ENCODE data around the gene SWAP70. TPM values are rescaled to one million over a fixed set of nuclear protein-coding genes. Genes with fewer than 3 reads are reported as not detected.

The SWAP70 gene
- total and polyA plus RNA-seq, 10 of the 15 experiments (the other 5 are each of a cell fraction or from before 2014, with no cell fraction given): 20.6 to 62.4 (median 41.7) TPM

- FAIRE-seq: no peak
- Histone ChIP-seq H3K4me2 (ENCODE audit: control insufficient read depth, insufficient read depth) (no peak overlapping the region), H3K9ac (ENCODE audit: control insufficient read depth, insufficient read depth, low read length) (no peak overlapping the region), H4K20me1 (ENCODE audit: control insufficient read depth, insufficient read depth) (no peaks in the 10 kb centered on the region), H3K79me2 (ENCODE audit: control insufficient read depth, insufficient read depth, low read length) (no peaks in the 10 kb centered on the region), H3K4me1 (ENCODE audit: control insufficient read depth, insufficient read depth, low read length) (no peaks in the 10 kb centered on the region), H3K9me3 (replicated peaks; ENCODE audit: control insufficient read depth, insufficient read depth, low read length) (no peaks in the 10 kb centered on the region; the same call in 2 of the 3 replicates), H2AFZ (ENCODE audit: control insufficient read depth, low read depth, low read length) (no peak overlapping the region), H3K36me3 (ENCODE audit: control insufficient read depth in 2 of 2, insufficient read depth in 2 of 2, low read length in 1 of 2) (no peaks in the 10 kb centered on the region), H3K27ac (ENCODE audit: control insufficient read depth, insufficient read depth) (no peak overlapping the region), H3K4me3 (no peak overlapping the region), H3K27me3 (replicated peaks in 1 of 2; ENCODE audit: control insufficient read depth in 2 of 2, insufficient read depth in 2 of 2, low read length in 1 of 2) (no peaks in the 10 kb centered on the region)
- CTCF ChIA-PET: interaction anchor here (1.6 kb wide), 1 partner anchor 11 kb away, joined by 5 read pairs; no protein-coding TSS in a partner anchor
- RAD21 ChIA-PET (ENCODE audit: unreplicated experiment): no interaction called here
- TF ChIP-seq PML (IDR thresholded peaks at IDR 0.05; ENCODE audit: low read length): no peak
- TF ChIP-seq ZZZ3 (IDR thresholded peaks at IDR 0.05; ENCODE audit: control insufficient read depth, insufficient read length, low read depth): no peak
- TF ChIP-seq DPF2 (IDR thresholded peaks at IDR 0.05): no peak
- no peak for TF ChIP-seq EED (IDR thresholded peaks at IDR 0.05; ENCODE audit: low read depth)
- TF ChIP-seq, protein P1, sequence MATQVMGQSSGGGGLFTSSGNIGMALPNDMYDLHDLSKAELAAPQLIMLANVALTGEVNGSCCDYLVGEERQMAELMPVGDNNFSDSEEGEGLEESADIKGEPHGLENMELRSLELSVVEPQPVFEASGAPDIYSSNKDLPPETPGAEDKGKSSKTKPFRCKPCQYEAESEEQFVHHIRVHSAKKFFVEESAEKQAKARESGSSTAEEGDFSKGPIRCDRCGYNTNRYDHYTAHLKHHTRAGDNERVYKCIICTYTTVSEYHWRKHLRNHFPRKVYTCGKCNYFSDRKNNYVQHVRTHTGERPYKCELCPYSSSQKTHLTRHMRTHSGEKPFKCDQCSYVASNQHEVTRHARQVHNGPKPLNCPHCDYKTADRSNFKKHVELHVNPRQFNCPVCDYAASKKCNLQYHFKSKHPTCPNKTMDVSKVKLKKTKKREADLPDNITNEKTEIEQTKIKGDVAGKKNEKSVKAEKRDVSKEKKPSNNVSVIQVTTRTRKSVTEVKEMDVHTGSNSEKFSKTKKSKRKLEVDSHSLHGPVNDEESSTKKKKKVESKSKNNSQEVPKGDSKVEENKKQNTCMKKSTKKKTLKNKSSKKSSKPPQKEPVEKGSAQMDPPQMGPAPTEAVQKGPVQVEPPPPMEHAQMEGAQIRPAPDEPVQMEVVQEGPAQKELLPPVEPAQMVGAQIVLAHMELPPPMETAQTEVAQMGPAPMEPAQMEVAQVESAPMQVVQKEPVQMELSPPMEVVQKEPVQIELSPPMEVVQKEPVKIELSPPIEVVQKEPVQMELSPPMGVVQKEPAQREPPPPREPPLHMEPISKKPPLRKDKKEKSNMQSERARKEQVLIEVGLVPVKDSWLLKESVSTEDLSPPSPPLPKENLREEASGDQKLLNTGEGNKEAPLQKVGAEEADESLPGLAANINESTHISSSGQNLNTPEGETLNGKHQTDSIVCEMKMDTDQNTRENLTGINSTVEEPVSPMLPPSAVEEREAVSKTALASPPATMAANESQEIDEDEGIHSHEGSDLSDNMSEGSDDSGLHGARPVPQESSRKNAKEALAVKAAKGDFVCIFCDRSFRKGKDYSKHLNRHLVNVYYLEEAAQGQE (IDR thresholded peaks at IDR 0.05; ENCODE audit: low read depth, low read length): no peak
- TF ChIP-seq NR2F1 (conservative IDR thresholded peaks at IDR 0.05): no peak
- TF ChIP-seq ELK1 (IDR thresholded peaks at IDR 0.05; ENCODE audit: low read depth, low read length): no peak
- TF ChIP-seq STAT3 (IDR thresholded peaks at IDR 0.05; ENCODE audit: low read depth, low read length): no peak
- no peak for TF ChIP-seq RELA (IDR thresholded peaks at IDR 0.05; ENCODE audit: borderline replicate concordance, partially characterized antibody)
- no peak for TF ChIP-seq PBX3 (IDR thresholded peaks at IDR 0.05; ENCODE audit: insufficient replicate concordance, low read depth, low read length)
- no peak for TF ChIP-seq MLLT1 (IDR thresholded peaks at IDR 0.05)
- intact Hi-C loops (cut with micrococcal nuclease; ENCODE audit: unreplicated experiment) (no loop called here), in situ Hi-C loops (cut with MboI) (no loop called here)
- ATAC-seq: no peak
- POLR2A ChIA-PET: no interaction called here
- DNase-seq (ENCODE audit: low read depth, low spot score): no peak
- no TSS peak for BruUV-seq (replicated peaks)
- 68% methylated on average over 3 of the region's 3 CpGs for WGBS (ENCODE audit: insufficient coverage, insufficient replicate concordance, low lambda C conversion rate, missing lambda C conversion rate)
- SMC1A ChIA-PET (ENCODE audit: uncharacterized antibody, unreplicated experiment): interaction anchor here (1.0 kb wide), 1 partner anchor 10 kb away, joined by 3 read pairs; no protein-coding TSS in a partner anchor
These were observed 126.8 kb downstream of the SWAP70 start for GRCh38 chr11:9790703-9791102.

All from GM12878 (cell line).